Uterine smooth muscle cell (primary cell): ENCODE data around the gene WDR5. TPM values are rescaled to one million over a fixed set of nuclear protein-coding genes. Genes with fewer than 3 reads are reported as not detected.

ENCODE experiments used
- total RNA-seq: library from RNA; depleted of rRNA; stranded (reverse); fragments of >200 nt; gene quantifications from 2 replicates; pipeline ENCODE4 v1.2.3, GENCODE V29; 2014

Gene WDR5
- 20.1 and 27.8 TPM in 2 replicates for total RNA-seq

GRCh38 chr9:134135343-134136117, at the start of gene WDR5:
Gene WDR5 (plus strand): TSS chr9:134136082. CDS start chr9:134139878, 3,796 bp downstream.

Other genes with a start within 250 kb of the WDR5 start
- gene VAV2, start 143.8 kb upstream of the WDR5 start, total RNA-seq, result 17.4 and 17.8 TPM in 2 replicates
- 14.6 and 16.2 TPM in 2 replicates for gene BRD3OS, start 110.6 kb upstream of the WDR5 start, total RNA-seq
- gene BRD3, start 68.1 kb upstream of the WDR5 start, total RNA-seq, result 6.0 and 7.9 TPM in 2 replicates
- gene RNU6ATAC, start 28.5 kb downstream of the WDR5 start, total RNA-seq, result not detected in 2 replicates
- gene RXRA, start 190.4 kb downstream of the WDR5 start, total RNA-seq, result 12.0 and 15.4 TPM in 2 replicates